ENCODE results near the gene PLCB1. TPM values are rescaled to one million over a fixed set of nuclear protein-coding genes. Genes with fewer than 3 reads are reported as not detected.

PLCB1 gene
- total and polyA plus RNA-seq, 10 of the 15 experiments (the other 5 are each of a cell fraction or from before 2014, with no cell fraction given): 0.05 to 5.3 (median 0.17) TPM; not detected in 1

DNA sequence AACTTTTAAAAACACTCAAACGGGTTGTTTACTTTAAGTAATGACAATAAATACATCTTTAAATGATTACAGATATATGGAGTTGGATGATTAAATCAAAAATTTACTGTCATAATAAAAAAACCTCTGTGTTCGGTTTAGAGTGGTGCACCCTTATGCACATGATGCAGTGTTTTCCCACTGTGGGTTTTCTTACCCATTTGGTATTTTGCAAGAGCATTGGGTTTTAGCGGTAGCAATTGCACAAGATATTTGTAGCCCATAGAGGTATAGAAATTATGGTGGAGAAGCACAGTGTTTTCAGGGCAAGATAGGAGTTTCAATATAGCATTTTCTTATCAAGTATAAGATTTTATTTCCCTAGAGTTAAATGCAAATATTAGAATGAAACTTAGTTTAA lies 526.0 kb downstream of the PLCB1 start:
- no peak for FAIRE-seq
- ATAC-seq: no peak
- Histone ChIP-seq H3K4me2 (ENCODE audit: control insufficient read depth, insufficient read depth) (no peak overlapping the region), H4K20me1 (ENCODE audit: control insufficient read depth, insufficient read depth) (no peaks in the 10 kb centered on the region), H3K4me3 (no peak overlapping the region), H3K36me3 (ENCODE audit: control insufficient read depth in 2 of 2, insufficient read depth in 2 of 2, low read length in 1 of 2) (no peaks in the 10 kb centered on the region), H3K27ac (ENCODE audit: control insufficient read depth, insufficient read depth) (no peak overlapping the region), H3K27me3 (replicated peaks in 1 of 2; ENCODE audit: control insufficient read depth in 2 of 2, insufficient read depth in 2 of 2, low read length in 1 of 2) (no peaks in the 10 kb centered on the region; a peak in 1 of 4 replicates), H3K79me2 (ENCODE audit: control insufficient read depth, insufficient read depth, low read length) (no peaks in the 10 kb centered on the region), H2AFZ (ENCODE audit: control insufficient read depth, low read depth, low read length) (no peak overlapping the region), H3K9ac (ENCODE audit: control insufficient read depth, insufficient read depth, low read length) (no peak overlapping the region), H3K9me3 (replicated peaks; ENCODE audit: control insufficient read depth, insufficient read depth, low read length) (no peaks in the 10 kb centered on the region), H3K4me1 (ENCODE audit: control insufficient read depth, insufficient read depth, low read length) (no peaks in the 10 kb centered on the region)
- no peak for DNase-seq (ENCODE audit: low read depth, low spot score)
- intact Hi-C loops (cut with micrococcal nuclease; ENCODE audit: unreplicated experiment) (no loop called here), in situ Hi-C loops (cut with MboI) (no loop called here)
- ChIA-PET POLR2A (no interaction called here), SMC1A (ENCODE audit: uncharacterized antibody, unreplicated experiment) (no interaction called here), RAD21 (ENCODE audit: unreplicated experiment) (no interaction called here), CTCF (no interaction called here)
- BruUV-seq (replicated peaks): no TSS peak
- WGBS (ENCODE audit: insufficient coverage, insufficient replicate concordance, low lambda C conversion rate, missing lambda C conversion rate): 44% methylated on average over 3 of the region's 3 CpGs
- TF ChIP-seq PAX8 (IDR thresholded peaks at IDR 0.05) (no peak), RBBP5 (conservative IDR thresholded peaks at IDR 0.05) (no peak), NR2C2 (IDR thresholded peaks at IDR 0.05; ENCODE audit: borderline replicate concordance, control insufficient read depth, insufficient read length, low read depth) (no peak), ZNF274 (IDR thresholded peaks at IDR 0.05; ENCODE audit: insufficient read depth, insufficient read length) (no peak), TCF3 (IDR thresholded peaks at IDR 0.05; ENCODE audit: borderline replicate concordance, insufficient read depth, low read depth, low read length) (no peak), HCFC1 (IDR thresholded peaks at IDR 0.05; ENCODE audit: low read length) (no peak), CHD4 (IDR thresholded peaks at IDR 0.05) (no peak), YBX1 (IDR thresholded peaks at IDR 0.05) (no peak), CEBPZ (IDR thresholded peaks at IDR 0.05; ENCODE audit: low read depth, low read length) (no peak), MEF2B (IDR thresholded peaks at IDR 0.05; ENCODE audit: partially characterized antibody, poor library complexity, severe bottlenecking) (no peak), JUND (IDR thresholded peaks at IDR 0.05; ENCODE audit: low read depth, low read length) (no peak), IRF4 (IDR thresholded peaks at IDR 0.05; ENCODE audit: low read depth, low read length) (no peak)
- TF ChIP-seq, protein P1, sequence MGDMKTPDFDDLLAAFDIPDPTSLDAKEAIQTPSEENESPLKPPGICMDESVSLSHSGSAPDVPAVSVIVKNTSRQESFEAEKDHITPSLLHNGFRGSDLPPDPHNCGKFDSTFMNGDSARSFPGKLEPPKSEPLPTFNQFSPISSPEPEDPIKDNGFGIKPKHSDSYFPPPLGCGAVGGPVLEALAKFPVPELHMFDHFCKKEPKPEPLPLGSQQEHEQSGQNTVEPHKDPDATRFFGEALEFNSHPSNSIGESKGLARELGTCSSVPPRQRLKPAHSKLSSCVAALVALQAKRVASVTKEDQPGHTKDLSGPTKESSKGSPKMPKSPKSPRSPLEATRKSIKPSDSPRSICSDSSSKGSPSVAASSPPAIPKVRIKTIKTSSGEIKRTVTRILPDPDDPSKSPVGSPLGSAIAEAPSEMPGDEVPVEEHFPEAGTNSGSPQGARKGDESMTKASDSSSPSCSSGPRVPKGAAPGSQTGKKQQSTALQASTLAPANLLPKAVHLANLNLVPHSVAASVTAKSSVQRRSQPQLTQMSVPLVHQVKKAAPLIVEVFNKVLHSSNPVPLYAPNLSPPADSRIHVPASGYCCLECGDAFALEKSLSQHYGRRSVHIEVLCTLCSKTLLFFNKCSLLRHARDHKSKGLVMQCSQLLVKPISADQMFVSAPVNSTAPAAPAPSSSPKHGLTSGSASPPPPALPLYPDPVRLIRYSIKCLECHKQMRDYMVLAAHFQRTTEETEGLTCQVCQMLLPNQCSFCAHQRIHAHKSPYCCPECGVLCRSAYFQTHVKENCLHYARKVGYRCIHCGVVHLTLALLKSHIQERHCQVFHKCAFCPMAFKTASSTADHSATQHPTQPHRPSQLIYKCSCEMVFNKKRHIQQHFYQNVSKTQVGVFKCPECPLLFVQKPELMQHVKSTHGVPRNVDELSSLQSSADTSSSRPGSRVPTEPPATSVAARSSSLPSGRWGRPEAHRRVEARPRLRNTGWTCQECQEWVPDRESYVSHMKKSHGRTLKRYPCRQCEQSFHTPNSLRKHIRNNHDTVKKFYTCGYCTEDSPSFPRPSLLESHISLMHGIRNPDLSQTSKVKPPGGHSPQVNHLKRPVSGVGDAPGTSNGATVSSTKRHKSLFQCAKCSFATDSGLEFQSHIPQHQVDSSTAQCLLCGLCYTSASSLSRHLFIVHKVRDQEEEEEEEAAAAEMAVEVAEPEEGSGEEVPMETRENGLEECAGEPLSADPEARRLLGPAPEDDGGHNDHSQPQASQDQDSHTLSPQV (IDR thresholded peaks at IDR 0.05): no peak
- TF ChIP-seq, protein P2, sequence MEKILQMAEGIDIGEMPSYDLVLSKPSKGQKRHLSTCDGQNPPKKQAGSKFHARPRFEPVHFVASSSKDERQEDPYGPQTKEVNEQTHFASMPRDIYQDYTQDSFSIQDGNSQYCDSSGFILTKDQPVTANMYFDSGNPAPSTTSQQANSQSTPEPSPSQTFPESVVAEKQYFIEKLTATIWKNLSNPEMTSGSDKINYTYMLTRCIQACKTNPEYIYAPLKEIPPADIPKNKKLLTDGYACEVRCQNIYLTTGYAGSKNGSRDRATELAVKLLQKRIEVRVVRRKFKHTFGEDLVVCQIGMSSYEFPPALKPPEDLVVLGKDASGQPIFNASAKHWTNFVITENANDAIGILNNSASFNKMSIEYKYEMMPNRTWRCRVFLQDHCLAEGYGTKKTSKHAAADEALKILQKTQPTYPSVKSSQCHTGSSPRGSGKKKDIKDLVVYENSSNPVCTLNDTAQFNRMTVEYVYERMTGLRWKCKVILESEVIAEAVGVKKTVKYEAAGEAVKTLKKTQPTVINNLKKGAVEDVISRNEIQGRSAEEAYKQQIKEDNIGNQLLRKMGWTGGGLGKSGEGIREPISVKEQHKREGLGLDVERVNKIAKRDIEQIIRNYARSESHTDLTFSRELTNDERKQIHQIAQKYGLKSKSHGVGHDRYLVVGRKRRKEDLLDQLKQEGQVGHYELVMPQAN (conservative IDR thresholded peaks at IDR 0.05): no peak
